ENCODE data around the gene TAF4.
"Not testable (repeated sequence)": the region's sequence is repeated elsewhere in the genome, so short reads cannot be mapped to it uniquely, and the experiment has no call there.

GRCh38 chr20:61948056-61948455, 117.6 kb downstream of the TAF4 start:
- TF ChIP-seq YY1 (IDR thresholded peaks at IDR 0.05; ENCODE audit: insufficient read depth, insufficient read length); ZNF274 (IDR thresholded peaks at IDR 0.05; ENCODE audit: low read depth, low read length): not testable (repeated sequence)

All from NT2/D1 (cell line).